ENCODE data around the gene KIR2DL3. TPM values are rescaled to one million over a fixed set of nuclear protein-coding genes. Genes with fewer than 3 reads are reported as not detected.
"Not testable (repeated sequence)": the region's sequence is repeated elsewhere in the genome, so short reads cannot be mapped to it uniquely, and the experiment has no call there.

Gene KIR2DL3
- polyA plus RNA-seq, 1 experiment, result not detected

GRCh38 chr19:54731191-54731590, 7.1 kb upstream of the KIR2DL3 start:
- CTCF ChIA-PET, result no interaction called here
- no peaks in the 10 kb centered on the region for H3K36me3 ChIP-seq (ENCODE audit: control insufficient read depth, insufficient read depth, low read length)
- POLR2A ChIA-PET, result no interaction called here
- H3K27me3 ChIP-seq (ENCODE audit: control insufficient read depth, insufficient read depth, low read length), result no peaks in the 10 kb centered on the region
- H3K4me3 ChIP-seq (ENCODE audit: low read depth, low read length), result no peak overlapping the region
- no peak for TF ChIP-seq CTCF (IDR thresholded peaks at IDR 0.05; ENCODE audit: insufficient read depth, low read depth, low read length)
- no peak for DNase-seq (ENCODE audit: low read depth)

GRCh38 chr19:54738715-54739114, 402 bp downstream of the KIR2DL3 start:
- Histone ChIP-seq H3K36me3 (ENCODE audit: control insufficient read depth, insufficient read depth, low read length) (no peaks in the 10 kb centered on the region), H3K27me3 (ENCODE audit: control insufficient read depth, insufficient read depth, low read length) (no peaks in the 10 kb centered on the region), H3K4me3 (ENCODE audit: low read depth, low read length) (no peak overlapping the region)
- DNase-seq (ENCODE audit: low read depth), result no peak
- POLR2A ChIA-PET, result no interaction called here
- CTCF ChIA-PET, result no interaction called here
- no peak for TF ChIP-seq CTCF (IDR thresholded peaks at IDR 0.05; ENCODE audit: insufficient read depth, low read depth, low read length)

GRCh38 chr19:54739587-54740497, 1.5 kb downstream of the KIR2DL3 start:
- CTCF ChIA-PET, result no interaction called here
- DNase-seq (ENCODE audit: low read depth), result no peak
- TF ChIP-seq CTCF (IDR thresholded peaks at IDR 0.05; ENCODE audit: insufficient read depth, low read depth, low read length), result no peak

GRCh38 chr19:54741950-54742349, 3.6 kb downstream of the KIR2DL3 start:
- DNase-seq (ENCODE audit: low read depth); CTCF ChIA-PET; POLR2A ChIA-PET: not testable (repeated sequence)

More at GRCh38 chr19:54739587-54740497, 1.5 kb downstream of the KIR2DL3 start:
- POLR2A ChIA-PET, result no interaction called here
- Histone ChIP-seq H3K27me3 (ENCODE audit: control insufficient read depth, insufficient read depth, low read length) (no peaks in the 10 kb centered on the region), H3K36me3 (ENCODE audit: control insufficient read depth, insufficient read depth, low read length) (no peaks in the 10 kb centered on the region), H3K4me3 (ENCODE audit: low read depth, low read length) (no peak overlapping the region)

GRCh38 chr19:54744080-54744479, 5.8 kb downstream of the KIR2DL3 start:
- POLR2A ChIA-PET, result not testable (repeated sequence)

More at GRCh38 chr19:54741950-54742349, 3.6 kb downstream of the KIR2DL3 start:
- not testable (repeated sequence) for H3K36me3 ChIP-seq (ENCODE audit: control insufficient read depth, insufficient read depth, low read length); H3K4me3 ChIP-seq (ENCODE audit: low read depth, low read length); H3K27me3 ChIP-seq (ENCODE audit: control insufficient read depth, insufficient read depth, low read length)

GRCh38 chr19:54747614-54748322, 9.5 kb downstream of the KIR2DL3 start:
- POLR2A ChIA-PET; H3K27me3 ChIP-seq (ENCODE audit: control insufficient read depth, insufficient read depth, low read length); H3K36me3 ChIP-seq (ENCODE audit: control insufficient read depth, insufficient read depth, low read length); DNase-seq (ENCODE audit: low read depth); CTCF ChIA-PET; H3K4me3 ChIP-seq (ENCODE audit: low read depth, low read length): not testable (repeated sequence)

More at GRCh38 chr19:54744080-54744479, 5.8 kb downstream of the KIR2DL3 start:
- CTCF ChIA-PET; H3K36me3 ChIP-seq (ENCODE audit: control insufficient read depth, insufficient read depth, low read length); H3K27me3 ChIP-seq (ENCODE audit: control insufficient read depth, insufficient read depth, low read length); DNase-seq (ENCODE audit: low read depth); H3K4me3 ChIP-seq (ENCODE audit: low read depth, low read length): not testable (repeated sequence)

- H3K27me3 ChIP-seq (ENCODE audit: control insufficient read depth, insufficient read depth, low read length); CTCF ChIA-PET; DNase-seq (ENCODE audit: low read depth); H3K4me3 ChIP-seq (ENCODE audit: low read depth, low read length); POLR2A ChIA-PET; H3K36me3 ChIP-seq (ENCODE audit: control insufficient read depth, insufficient read depth, low read length): not testable (repeated sequence)
Measured at GRCh38 chr19:54750276-54750675, 12.0 kb downstream of the KIR2DL3 start.

GRCh38 chr19:54756204-54757110, 18.1 kb downstream of the KIR2DL3 start:
- H3K36me3 ChIP-seq (ENCODE audit: control insufficient read depth, insufficient read depth, low read length); DNase-seq (ENCODE audit: low read depth); CTCF ChIA-PET; H3K4me3 ChIP-seq (ENCODE audit: low read depth, low read length); POLR2A ChIA-PET; H3K27me3 ChIP-seq (ENCODE audit: control insufficient read depth, insufficient read depth, low read length): not testable (repeated sequence)

- H3K27me3 ChIP-seq (ENCODE audit: control insufficient read depth, insufficient read depth, low read length); CTCF ChIA-PET; H3K4me3 ChIP-seq (ENCODE audit: low read depth, low read length); DNase-seq (ENCODE audit: low read depth); POLR2A ChIA-PET; H3K36me3 ChIP-seq (ENCODE audit: control insufficient read depth, insufficient read depth, low read length): not testable (repeated sequence)
Measured at GRCh38 chr19:54758577-54758976, 20.3 kb downstream of the KIR2DL3 start.
